ENCODE measurements around the gene ANKRD44. TPM values are rescaled to one million over a fixed set of nuclear protein-coding genes. Genes with fewer than 3 reads are reported as not detected.

Gene ANKRD44
- polyA plus RNA-seq, 2 of the 4 experiments (the other 2 are of a cell fraction) = 0.97 to 5.9 TPM

DNA sequence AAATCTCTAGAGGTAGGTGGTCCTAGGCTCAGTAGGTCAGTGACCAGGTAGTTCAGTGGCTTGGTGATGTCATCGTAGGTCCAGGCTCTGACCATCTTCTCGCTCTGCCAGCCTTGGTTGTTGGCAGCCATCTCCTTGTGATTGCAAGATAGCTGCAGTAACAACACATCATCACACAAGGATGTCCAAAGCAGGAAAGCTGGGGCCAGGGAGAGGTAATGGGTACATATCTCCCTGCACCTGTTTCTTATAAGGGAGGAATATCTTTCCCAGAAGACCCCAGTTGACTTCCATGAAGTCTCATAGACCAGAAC, 60.5 kb downstream of the ANKRD44 start (continued):
- TF ChIP-seq, protein P1, sequence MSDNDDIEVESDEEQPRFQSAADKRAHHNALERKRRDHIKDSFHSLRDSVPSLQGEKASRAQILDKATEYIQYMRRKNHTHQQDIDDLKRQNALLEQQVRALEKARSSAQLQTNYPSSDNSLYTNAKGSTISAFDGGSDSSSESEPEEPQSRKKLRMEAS (IDR thresholded peaks at IDR 0.05) = no peak

DNA sequence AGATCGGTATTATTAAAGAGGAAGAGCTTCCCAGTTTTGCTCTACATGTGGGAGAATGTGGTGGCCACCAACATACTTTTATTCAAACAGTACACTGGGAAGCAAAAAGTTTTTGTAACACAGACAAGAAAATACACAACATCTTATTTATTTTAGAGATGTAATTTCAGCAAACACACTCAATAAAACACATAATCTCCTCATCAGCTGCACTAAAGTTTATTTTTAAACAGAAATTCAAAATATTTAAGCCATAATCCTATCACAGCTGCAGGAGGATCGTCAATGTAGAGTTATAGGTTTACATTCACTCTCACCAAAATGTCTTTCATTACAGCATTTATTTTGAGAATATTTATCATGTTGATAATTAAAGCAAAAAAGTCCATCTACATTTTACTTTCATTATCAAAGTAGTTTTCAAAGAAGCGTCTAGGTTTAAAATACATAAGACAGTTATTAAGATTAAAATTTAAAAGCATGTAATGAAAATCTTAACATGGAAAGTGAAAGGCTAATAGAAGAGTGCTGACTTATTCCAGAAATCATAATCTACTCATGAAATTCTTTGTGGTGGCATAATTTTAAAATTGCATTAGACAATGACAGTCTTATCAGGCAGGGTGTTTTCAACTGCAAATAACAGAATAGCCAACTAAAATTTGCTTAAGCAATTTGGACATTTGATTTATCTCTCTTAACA, 61.0 kb downstream of the ANKRD44 start:
- no peak for ATAC-seq
- no peak overlapping the region for H3K4me2 ChIP-seq

DNA sequence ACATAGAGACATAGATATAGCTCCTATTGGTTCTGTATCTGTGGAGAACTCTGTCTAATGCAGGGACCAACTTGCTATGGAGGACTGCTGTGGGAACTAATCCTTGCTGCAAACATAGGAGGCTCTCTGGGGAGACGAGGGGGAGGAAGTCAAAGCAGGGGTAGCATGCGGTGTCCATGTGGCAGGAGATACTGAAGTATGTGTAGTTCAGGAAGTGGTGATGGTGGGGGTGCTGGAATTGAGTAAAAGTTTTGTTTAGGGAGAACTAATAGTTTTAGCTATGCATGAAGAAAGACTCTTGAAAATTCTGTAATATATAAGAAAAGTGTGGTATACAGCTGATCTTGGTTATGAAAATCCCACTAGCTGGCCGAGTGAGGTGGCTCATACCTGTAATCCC, 62.0 kb downstream of the ANKRD44 start:
- no peak overlapping the region for H3K4me3 ChIP-seq
- H3K9me3 ChIP-seq = no peaks in the 10 kb centered on the region
- FAIRE-seq = no peak
- WGBS (ENCODE audit: missing lambda C conversion rate) = 70% methylated on average over 3 of the region's 3 CpGs
- no peak overlapping the region for H3K27ac ChIP-seq
- TF ChIP-seq RAD21 (conservative IDR thresholded peaks at IDR 0.05 in 1 of 2, IDR thresholded peaks at IDR 0.05 in 1 of 2) (no peak), MAZ (IDR thresholded peaks at IDR 0.05; ENCODE audit: borderline replicate concordance, low read depth, low read length) (no peak), CBX2 (IDR thresholded peaks at IDR 0.05; ENCODE audit: borderline replicate concordance, low read depth) (no peak), CHD4 (IDR thresholded peaks at IDR 0.05; ENCODE audit: borderline replicate concordance) (no peak)
- TF ChIP-seq, protein P2, sequence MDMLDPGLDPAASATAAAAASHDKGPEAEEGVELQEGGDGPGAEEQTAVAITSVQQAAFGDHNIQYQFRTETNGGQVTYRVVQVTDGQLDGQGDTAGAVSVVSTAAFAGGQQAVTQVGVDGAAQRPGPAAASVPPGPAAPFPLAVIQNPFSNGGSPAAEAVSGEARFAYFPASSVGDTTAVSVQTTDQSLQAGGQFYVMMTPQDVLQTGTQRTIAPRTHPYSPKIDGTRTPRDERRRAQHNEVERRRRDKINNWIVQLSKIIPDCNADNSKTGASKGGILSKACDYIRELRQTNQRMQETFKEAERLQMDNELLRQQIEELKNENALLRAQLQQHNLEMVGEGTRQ (IDR thresholded peaks at IDR 0.05) = no peak
- DNase-seq (ENCODE audit: low read depth in 1 of 2, low spot score in 1 of 2) = no peak
- no peaks in the 10 kb centered on the region for H3K4me1 ChIP-seq
- H3K4me2 ChIP-seq = no peak overlapping the region
- ChIA-PET POLR2A (no interaction called here), CTCF (no interaction called here)
- ATAC-seq = no peak

More for the DNA sequence above, 61.0 kb downstream of the ANKRD44 start:
- H3K9me3 ChIP-seq = no peaks in the 10 kb centered on the region
- TF ChIP-seq CHD2 (IDR thresholded peaks at IDR 0.05; ENCODE audit: low read length, partially characterized antibody) (no peak), MYC (IDR thresholded peaks at IDR 0.05; ENCODE audit: borderline replicate concordance, low read length) (no peak), CBX2 (IDR thresholded peaks at IDR 0.05; ENCODE audit: borderline replicate concordance, low read depth) (no peak), FOSB (CRISPR knock-in tag; IDR thresholded peaks at IDR 0.05) (no peak), RNF2 (IDR thresholded peaks at IDR 0.05; ENCODE audit: borderline replicate concordance, low read depth) (no peak), PHF8 (IDR thresholded peaks at IDR 0.05; ENCODE audit: borderline replicate concordance, low read depth) (no peak)
- no peak overlapping the region for H3K4me3 ChIP-seq
- ChIA-PET CTCF (interaction anchor here (1.0 kb wide), 1 partner anchor 34 kb away, joined by 3 read pairs; no protein-coding TSS in a partner anchor), POLR2A (no interaction called here)
- no peak for DNase-seq (ENCODE audit: low read depth in 1 of 2, low spot score in 1 of 2)
- H3K4me1 ChIP-seq = no peaks in the 10 kb centered on the region
- 83% methylated on average over 3 of the region's 3 CpGs for WGBS (ENCODE audit: missing lambda C conversion rate)
- no peak overlapping the region for H3K27ac ChIP-seq
- FAIRE-seq = no peak

DNA sequence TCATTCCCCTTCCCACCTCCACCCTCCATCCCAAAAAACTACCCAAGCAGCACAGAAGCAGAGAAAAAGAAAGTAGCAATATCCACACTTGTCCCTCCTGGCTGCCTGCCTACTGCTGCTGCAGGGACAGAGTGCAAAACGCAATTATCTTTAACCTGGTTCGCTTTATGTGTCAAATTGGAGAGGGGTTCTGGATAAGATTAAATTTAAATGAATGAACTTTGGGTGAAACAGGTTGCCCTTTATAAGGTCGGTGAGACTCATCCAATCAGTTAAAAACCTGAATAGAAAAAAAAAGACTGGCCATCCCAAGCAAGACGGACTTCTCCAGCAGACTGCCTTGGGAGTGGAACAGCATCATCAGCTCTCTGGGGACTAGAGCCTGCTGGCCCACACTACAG, 62.6 kb downstream of the ANKRD44 start:
- FAIRE-seq (no peak), DNase-seq (ENCODE audit: low read depth in 1 of 2, low spot score in 1 of 2) (no peak), ATAC-seq (no peak)
- no peaks in the 10 kb centered on the region for H3K4me1 ChIP-seq
- ChIA-PET CTCF (no interaction called here), POLR2A (no interaction called here)
- no peak overlapping the region for H3K27ac ChIP-seq
- TF ChIP-seq, protein P1 (IDR thresholded peaks at IDR 0.05) = no peak
- TF ChIP-seq POLR2AphosphoS2 (conservative IDR thresholded peaks at IDR 0.05; ENCODE audit: low read length) (no peak), ZFP36 (IDR thresholded peaks at IDR 0.05; ENCODE audit: borderline replicate concordance, partially characterized antibody) (no peak), RNF2 (IDR thresholded peaks at IDR 0.05; ENCODE audit: borderline replicate concordance, low read depth) (no peak)
- TF ChIP-seq, protein P3, sequence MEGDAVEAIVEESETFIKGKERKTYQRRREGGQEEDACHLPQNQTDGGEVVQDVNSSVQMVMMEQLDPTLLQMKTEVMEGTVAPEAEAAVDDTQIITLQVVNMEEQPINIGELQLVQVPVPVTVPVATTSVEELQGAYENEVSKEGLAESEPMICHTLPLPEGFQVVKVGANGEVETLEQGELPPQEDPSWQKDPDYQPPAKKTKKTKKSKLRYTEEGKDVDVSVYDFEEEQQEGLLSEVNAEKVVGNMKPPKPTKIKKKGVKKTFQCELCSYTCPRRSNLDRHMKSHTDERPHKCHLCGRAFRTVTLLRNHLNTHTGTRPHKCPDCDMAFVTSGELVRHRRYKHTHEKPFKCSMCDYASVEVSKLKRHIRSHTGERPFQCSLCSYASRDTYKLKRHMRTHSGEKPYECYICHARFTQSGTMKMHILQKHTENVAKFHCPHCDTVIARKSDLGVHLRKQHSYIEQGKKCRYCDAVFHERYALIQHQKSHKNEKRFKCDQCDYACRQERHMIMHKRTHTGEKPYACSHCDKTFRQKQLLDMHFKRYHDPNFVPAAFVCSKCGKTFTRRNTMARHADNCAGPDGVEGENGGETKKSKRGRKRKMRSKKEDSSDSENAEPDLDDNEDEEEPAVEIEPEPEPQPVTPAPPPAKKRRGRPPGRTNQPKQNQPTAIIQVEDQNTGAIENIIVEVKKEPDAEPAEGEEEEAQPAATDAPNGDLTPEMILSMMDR (IDR thresholded peaks at IDR 0.05) = no peak
- TF ChIP-seq, protein P4, sequence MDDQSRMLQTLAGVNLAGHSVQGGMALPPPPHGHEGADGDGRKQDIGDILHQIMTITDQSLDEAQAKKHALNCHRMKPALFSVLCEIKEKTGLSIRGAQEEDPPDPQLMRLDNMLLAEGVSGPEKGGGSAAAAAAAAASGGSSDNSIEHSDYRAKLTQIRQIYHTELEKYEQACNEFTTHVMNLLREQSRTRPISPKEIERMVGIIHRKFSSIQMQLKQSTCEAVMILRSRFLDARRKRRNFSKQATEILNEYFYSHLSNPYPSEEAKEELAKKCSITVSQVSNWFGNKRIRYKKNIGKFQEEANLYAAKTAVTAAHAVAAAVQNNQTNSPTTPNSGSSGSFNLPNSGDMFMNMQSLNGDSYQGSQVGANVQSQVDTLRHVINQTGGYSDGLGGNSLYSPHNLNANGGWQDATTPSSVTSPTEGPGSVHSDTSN (IDR thresholded peaks at IDR 0.05) = no peak
- no peak overlapping the region for H3K4me2 ChIP-seq
- no peaks in the 10 kb centered on the region for H3K9me3 ChIP-seq
- WGBS (ENCODE audit: missing lambda C conversion rate) = 86% methylated on average over 4 of the region's 4 CpGs
- no peak overlapping the region for H3K4me3 ChIP-seq

Measured in A549 (cell line).